A549 treated with DMSO at 1 μM for 4 hours (cell line): ENCODE results near the gene UHRF2. TPM values are rescaled to one million over a fixed set of nuclear protein-coding genes. Genes with fewer than 3 reads are reported as not detected.

Source experiments
- total RNA-seq: library from RNA; stranded (reverse); fragments of 200-300 nt; extraction: Qiagen RNA extraction; gene quantifications from 5 replicates; pipeline ENCODE4 v1.2.3, GENCODE V29; 2022; ENCODE audit warnings: low read depth

The UHRF2 gene
- 21.7 to 35.9 TPM (median 32.4 TPM) in 5 replicates for total RNA-seq

GRCh38 chr9:6412487-6413364 lies at the start of gene UHRF2:
TSS of gene UHRF2 (plus strand) at chr9:6413199. CDS start at chr9:6413491, 292 bp downstream.

Other genes with a start within 250 kb of the UHRF2 start
- gene IL33, start 197.4 kb upstream of the UHRF2 start, total RNA-seq: 0.49 to 2.2 TPM (median 1.0 TPM) in 5 replicates
- not detected in 5 replicates for gene TPD52L3, start 84.8 kb upstream of the UHRF2 start, total RNA-seq
- gene GLDC, start 232.5 kb downstream of the UHRF2 start, total RNA-seq: 12.3 to 14.9 TPM (median 14.7 TPM) in 5 replicates